ENCODE results near the gene ZBED6.
A peak's percentile ranks its signal among the peaks of the same experiment; 100 is the strongest.
"Not testable (repeated sequence)": the region's sequence is repeated elsewhere in the genome, so short reads cannot be mapped to it uniquely, and the experiment has no call there.

The ZBED6 gene, protein sequence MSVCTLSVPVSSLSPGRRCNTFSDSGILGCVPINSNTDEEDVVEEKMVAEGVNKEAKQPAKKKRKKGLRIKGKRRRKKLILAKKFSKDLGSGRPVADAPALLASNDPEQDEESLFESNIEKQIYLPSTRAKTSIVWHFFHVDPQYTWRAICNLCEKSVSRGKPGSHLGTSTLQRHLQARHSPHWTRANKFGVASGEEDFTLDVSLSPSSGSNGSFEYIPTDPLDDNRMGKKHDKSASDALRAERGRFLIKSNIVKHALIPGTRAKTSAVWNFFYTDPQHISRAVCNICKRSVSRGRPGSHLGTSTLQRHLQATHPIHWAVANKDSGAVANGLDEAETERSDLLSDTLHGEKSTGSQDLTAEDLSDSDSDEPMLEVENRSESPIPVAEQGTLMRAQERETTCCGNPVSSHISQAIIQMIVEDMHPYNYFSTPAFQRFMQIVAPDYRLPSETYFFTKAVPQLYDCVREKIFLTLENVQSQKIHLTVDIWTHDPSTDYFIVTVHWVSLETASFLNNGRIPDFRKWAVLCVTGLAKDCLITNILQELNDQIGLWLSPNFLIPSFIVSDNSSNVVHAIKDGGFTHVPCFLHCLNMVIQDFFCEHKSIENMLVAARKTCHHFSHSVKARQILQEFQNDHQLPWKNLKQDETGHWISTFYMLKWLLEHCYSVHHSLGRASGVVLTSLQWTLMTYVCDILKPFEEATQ (N-terminal part only)

DNA sequence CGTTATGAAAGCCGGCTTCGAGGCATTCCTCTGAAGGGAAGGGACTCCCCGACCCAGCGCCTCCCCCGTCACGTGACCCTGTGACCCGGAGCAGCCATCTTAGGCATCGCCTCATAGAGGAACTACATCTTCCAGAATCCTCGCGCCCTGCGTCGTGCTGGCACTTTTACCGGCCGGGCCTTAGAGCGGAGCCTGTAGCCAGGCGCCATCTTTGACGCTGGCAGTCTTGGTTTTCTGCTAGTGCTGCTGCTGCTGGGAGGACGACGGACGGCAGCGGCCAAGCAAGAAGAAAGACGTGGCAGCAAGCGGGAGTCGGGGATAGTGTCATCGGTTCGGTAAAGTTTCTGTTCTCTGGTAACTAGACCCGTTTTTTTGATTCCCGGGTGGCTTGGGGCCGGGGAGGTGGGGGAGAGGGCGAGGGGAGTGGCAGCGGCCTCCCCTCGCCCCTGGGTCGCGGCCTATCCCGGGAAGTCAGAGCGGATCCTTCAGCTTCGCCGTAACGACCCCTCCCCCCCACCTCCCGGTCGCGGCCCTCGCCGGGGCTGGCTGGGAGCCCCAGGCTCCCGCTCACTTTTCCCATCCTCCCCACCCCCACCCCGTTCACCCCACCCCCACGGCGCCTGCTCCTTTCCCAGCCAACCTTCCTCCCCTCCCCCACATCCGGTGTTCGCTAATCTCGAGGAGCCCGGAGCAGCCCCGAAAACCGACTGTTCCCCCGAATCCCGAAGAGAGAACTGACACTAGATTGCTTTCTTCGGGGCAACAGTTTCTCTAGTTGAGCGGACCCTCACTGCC lies at the start of gene ZBED6, which contains the start of gene ZC3H11A:
Gene ZBED6, plus strand, starts transcription at position 183 of the 795 bp plus-strand sequence. CDS start 1,900 bp downstream, outside the sequence.
Gene ZC3H11A, plus strand, starts transcription at position 183 of the 795 bp plus-strand sequence. CDS start 21,448 bp downstream, outside the sequence.
- no peak for TF ChIP-seq GATA1 (IDR thresholded peaks at IDR 0.05; ENCODE audit: low read depth, low read length)
- peak; percentile 66 for TF ChIP-seq POLR2A (IDR thresholded peaks at IDR 0.05; ENCODE audit: low read length)

DNA sequence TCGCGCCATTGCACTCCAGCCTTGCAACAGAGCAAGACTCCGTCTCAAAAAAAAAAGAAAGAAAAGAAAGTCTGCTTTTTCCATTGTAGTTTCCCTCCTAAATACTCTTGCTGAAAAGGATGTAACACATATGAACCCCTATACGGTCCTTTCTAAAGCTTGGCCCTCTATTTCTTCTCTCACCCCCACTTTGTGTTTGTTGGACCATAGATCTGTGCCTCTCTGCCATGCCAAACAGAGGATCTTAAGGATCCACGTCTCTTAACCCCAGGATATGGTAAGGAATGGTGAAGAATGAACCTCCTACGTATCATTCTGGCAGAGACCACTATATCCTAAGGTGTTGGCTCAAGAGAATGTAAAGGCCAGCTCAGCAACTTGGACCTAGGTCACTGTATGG lies 49.1 kb upstream of the ZBED6 start:
- no peak for DNase-seq
- TF ChIP-seq GATA1 (IDR thresholded peaks at IDR 0.05; ENCODE audit: low read depth, low read length) (no peak), POLR2A (IDR thresholded peaks at IDR 0.05; ENCODE audit: low read length) (no peak)

More for the DNA sequence above, at the start of gene ZBED6, which contains the start of gene ZC3H11A:
- DNase-seq: peak; percentile 98

DNA sequence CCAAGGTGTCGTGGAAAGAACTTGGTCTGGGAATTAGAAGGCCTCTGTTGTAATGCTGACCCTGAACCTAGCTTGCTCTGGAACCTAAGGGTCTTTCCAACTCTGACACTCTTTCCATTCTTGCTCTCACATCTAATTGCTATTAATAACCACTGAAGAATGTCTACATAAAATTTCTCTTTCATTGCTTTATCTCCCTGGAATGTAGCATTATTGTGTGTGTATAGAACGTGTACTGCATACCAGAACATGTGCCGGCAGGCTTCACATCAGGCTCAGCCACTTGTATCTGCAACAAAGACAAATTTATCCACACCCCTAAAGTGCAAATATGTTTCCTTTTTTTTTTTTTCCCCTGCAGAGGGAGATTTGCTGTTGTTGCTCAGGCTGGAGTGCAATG lies 44.4 kb upstream of the ZBED6 start:
- TF ChIP-seq POLR2A (IDR thresholded peaks at IDR 0.05; ENCODE audit: low read length) (no peak), GATA1 (IDR thresholded peaks at IDR 0.05; ENCODE audit: low read depth, low read length) (no peak)
- no peak for DNase-seq

DNA sequence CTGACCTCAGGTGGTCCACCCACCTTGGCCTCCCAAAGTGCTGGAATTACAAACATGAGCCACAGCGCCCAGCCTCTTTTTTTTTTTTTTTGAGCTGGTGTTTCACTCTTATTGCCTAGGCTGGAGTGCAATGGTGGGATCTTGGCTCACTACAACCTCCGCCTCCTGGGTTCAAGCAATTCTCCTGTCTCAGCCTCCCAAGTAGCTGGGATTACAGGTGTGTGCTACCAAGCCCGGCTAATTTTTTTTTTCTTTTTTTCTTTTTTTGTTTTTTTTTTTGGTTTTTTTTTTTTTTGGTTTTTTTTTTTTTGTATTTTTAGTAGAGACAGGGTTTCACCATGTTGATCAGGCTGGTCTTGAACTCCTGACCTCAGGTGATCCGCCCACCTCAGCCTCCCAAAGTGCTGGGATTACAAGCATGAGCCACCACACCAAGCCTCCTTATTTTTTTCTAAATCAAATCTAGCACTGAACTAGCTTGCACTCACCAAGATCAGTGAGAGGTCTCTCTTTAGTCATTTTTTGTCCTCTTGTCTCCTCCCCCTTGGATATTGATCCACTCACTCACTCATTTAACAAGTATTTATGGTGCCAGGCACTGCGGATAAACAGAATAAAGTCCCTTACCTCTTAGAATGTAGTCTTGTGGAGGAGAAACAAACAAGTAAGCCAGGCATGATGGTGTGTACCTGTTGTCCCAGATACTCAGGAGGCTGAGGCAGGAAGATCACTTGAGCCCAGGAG lies 43.6 kb upstream of the ZBED6 start:
- not testable (repeated sequence) for DNase-seq

DNA sequence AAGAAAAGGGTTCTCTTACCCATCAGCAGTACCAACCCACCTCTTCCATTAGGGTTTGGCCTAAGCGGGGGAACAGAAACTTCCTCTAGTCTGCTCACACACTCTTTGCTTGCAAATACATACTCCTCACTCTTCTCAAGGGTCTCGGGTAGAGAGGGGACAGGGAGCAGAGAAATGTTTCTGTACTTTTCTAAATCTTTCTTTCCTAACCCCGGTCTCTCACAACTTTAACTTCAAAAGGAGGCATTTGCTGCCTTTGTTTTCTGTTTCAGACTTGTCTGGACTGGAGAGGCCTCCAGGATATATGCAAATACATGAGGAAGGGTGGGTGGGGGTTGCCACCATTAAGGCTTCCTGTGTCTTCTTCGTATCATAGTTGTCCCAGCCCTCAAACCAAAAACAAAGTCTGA lies 41.0 kb upstream of the ZBED6 start:
- no peak for DNase-seq
- TF ChIP-seq GATA1 (IDR thresholded peaks at IDR 0.05; ENCODE audit: low read depth, low read length): no peak
- no peak for TF ChIP-seq POLR2A (IDR thresholded peaks at IDR 0.05; ENCODE audit: low read length)

DNA sequence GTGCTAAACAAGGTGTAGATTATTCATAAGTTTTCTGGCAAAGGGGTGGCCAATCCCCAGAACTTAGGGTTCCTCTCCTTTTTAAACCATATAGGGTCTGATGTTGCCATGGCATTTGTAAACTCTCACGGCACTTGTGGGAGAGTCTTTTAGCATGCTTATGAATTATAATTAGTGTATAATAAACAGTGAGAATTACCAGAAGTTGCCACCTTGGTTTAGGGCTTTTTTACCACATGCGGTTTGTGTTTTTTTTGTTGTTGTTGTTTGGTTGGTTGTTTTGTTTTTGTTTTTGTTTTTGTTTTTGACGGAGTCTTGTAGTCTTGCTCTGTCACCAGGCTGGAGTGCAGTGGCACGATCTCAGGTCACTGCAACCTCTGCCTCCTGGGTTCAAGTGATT lies 39.4 kb upstream of the ZBED6 start:
- TF ChIP-seq GATA1 (IDR thresholded peaks at IDR 0.05; ENCODE audit: low read depth, low read length) (no peak), POLR2A (IDR thresholded peaks at IDR 0.05; ENCODE audit: low read length) (no peak)
- DNase-seq: no peak

DNA sequence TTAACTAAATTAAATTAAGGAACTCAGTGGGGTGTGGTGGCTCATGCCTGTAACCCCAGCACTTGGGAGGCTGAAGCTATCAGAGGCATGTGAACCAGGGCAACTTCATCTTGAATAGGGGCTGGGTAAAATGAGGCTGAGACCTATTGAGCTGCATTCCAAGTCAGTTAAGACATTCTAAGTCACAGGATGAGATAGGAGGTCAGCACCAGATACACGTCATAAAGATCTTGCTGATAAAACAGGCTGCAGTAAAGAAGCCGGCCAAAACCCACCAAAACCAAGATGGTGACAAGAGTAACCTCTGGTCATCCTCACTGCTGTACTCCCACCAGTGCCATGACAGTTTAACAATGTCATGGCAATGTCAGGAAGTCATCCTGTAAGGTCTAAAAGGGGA lies 36.7 kb upstream of the ZBED6 start:
- DNase-seq: peak in 1 of 2 experiments; percentile 12

DNA sequence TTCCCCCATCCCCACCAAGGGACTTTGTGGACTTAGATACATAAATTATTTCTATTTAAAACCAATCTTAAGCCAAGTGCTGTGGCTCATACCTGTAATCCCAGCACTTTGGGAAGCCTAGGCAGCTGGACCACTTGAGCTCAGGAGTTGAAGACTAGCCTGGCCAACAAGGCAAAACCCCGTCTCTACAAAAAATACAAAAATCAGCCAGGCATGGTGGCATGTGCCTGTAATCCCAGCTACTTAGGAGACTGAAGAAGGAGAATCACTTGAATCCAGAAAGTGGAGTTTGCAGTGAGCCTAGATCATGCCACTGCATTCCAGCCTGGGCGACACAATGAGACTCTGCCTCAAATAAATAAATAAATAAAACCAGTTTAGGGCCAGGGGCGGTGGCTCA lies 34.9 kb upstream of the ZBED6 start:
- no peak for TF ChIP-seq GATA1 (IDR thresholded peaks at IDR 0.05; ENCODE audit: low read depth, low read length)
- no peak for DNase-seq

DNA sequence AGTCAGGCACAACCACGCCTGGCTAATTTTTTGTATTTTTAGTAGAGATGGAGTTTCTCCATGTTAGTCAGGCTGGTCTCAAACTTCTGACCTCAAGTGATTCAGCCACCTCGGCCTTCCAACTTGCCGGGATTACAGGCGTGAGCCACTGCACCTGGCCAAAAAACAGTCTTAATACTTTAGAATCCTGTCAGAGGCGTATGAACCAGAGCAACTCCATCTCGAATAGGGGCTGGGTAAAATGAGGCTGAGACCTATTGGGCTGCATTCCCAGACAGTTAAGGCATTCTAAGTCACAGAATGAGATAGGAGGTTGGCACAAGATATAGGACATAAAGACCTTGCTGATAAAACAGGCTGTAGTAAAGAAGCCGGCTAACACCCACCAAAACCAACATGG lies 33.5 kb upstream of the ZBED6 start:
- DNase-seq: not testable (repeated sequence)

DNA sequence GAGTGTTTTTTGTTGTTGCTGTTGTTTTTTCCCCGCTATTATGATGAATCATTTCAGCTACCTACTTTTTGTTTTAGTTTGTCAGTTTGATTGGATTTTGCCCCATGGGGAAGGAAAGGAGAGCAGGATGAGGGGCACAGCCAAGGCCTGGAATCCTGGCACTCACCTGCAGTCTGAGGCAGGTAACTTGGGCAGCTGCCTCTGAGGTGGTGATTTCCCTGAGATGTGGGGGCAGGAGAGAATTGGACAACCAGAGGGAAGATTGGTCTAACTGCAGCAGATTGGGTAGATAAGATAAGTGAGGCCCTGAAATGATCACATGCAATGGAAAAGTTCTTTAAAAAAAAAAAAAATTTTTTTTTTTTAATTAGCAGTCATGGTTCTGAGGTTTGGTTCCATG lies 31.9 kb upstream of the ZBED6 start:
- DNase-seq: no peak
- no peak for TF ChIP-seq POLR2A (IDR thresholded peaks at IDR 0.05; ENCODE audit: low read length)
- TF ChIP-seq GATA1 (IDR thresholded peaks at IDR 0.05; ENCODE audit: low read depth, low read length): no peak

DNA sequence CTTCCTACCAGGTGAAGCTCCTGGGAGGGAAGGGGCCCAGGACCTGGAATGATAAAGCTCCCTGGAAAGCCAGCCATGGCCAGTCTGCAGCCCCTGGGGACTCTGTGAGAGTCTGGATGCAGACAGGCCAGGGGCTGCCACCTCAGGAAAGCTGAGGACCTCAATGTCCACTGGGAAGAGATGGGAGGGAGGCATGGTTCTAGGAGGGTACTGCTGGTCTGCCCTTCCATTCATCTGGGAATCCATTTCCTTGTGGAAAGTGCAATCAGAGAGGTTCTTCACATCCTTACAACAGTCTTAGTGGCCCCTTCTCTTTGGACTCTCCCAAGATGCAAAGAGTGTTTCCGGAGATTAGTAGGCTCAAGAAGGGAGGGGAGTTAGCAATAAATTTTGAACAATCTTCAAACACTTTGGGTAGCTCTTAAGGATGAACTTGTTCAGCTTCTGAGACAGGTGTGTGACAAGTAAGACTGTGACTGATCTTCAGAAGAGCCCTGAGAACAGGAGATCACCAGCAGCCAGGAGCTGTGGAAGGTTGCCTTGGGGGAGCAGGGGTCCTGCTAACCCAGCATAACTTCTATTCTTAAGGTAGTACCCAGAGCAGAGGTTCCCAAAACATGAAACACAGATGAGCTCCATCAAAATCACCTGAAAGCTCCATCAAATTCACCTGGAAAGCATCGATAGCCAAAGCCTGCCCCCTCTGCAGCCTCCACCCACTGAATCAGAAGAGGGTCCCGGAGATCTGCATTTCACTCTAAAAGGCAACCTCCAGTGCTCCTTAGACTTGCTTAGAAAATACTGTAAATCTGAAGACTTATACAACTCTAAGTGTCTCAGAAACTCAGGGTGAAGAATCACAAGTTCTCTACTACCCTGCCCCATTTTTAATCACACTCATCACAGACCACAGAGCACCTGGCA lies 31.1 kb upstream of the ZBED6 start:
- TF ChIP-seq POLR2A (IDR thresholded peaks at IDR 0.05; ENCODE audit: low read length): no peak
- no peak for TF ChIP-seq GATA1 (IDR thresholded peaks at IDR 0.05; ENCODE audit: low read depth, low read length)
- DNase-seq: no peak

DNA sequence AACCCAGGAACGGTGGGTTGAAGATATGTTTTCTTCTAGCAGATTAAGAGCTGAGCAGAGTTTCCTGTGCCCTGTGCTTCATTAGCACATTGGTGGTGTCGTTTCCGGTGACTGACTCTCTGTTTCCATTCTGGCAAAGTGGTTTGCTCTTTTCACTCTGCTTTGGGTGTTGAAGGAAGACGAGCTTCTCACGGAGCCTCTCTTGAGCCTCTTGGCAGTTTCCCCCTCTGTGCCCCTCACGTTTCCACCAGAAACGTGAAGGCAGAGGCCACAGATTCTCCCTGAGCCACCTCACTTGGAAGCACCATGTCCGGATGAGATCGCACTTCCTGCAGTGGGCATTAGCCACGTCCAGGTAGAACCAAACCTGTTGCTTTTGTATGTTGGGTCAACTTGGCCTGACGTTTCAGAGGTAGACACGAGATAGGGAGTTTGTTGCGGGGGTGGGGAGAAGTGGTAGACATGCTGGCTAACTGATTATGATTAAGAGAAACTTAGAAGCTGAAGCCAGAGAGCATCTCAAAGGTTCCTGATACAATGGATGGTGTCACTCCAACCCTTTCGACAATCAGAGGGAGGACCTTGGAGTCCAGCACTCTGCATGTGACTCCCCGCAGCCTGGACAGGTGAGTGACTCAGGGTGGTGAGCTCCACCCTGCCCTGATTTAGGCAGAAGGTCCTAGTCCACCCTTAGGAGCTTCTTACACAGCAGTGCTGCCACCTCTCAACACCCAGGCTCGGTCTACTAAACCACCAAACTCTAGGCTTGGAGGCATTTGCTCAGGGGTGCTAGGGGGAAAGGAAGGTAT lies 30.2 kb upstream of the ZBED6 start, which contains the start of gene LAX1:
Gene LAX1, plus strand, starts transcription at position 155 of the 809 bp plus-strand sequence. Its CDS starts 383 bp downstream, at position 538.
- TF ChIP-seq POLR2A (IDR thresholded peaks at IDR 0.05; ENCODE audit: low read length): peak; percentile 47
- TF ChIP-seq GATA1 (IDR thresholded peaks at IDR 0.05; ENCODE audit: low read depth, low read length): no peak

More for the DNA sequence above, 30.2 kb upstream of the ZBED6 start, which contains the start of gene LAX1:
- no peak for DNase-seq
